Measurements from ENCODE around the gene PCK2. TPM values are rescaled to one million over a fixed set of nuclear protein-coding genes. Genes with fewer than 3 reads are reported as not detected.

Gene PCK2
- total and polyA plus RNA-seq, 2 of the 13 experiments (the other 11 are each of a cell fraction or from before 2014, with no cell fraction given): 129 to 272 TPM

GRCh38 chr14:24145690-24146452 lies 51.8 kb downstream of the PCK2 start (continued):
- no peak for TF ChIP-seq ZNF761 (CRISPR knock-in tag; conservative IDR thresholded peaks at IDR 0.05)
- TF ChIP-seq ZNF589 (CRISPR knock-in tag; conservative IDR thresholded peaks at IDR 0.05): no peak
- 0 out of 2 replicates have a peak, but pooled peaks have one; percentile 1 for TF ChIP-seq ZNF704 (CRISPR knock-in tag; IDR thresholded peaks at IDR 0.05; ENCODE audit: borderline replicate concordance)
- TF ChIP-seq MZF1 (CRISPR knock-in tag; IDR thresholded peaks at IDR 0.05; ENCODE audit: borderline replicate concordance): 0 out of 2 replicates have a peak, but pooled peaks have one; percentile 41
- TF ChIP-seq BRCA1 (CRISPR knock-in tag; IDR thresholded peaks at IDR 0.05): peak; percentile 19; the same call in 1 of the 2 replicates
- no peak for TF ChIP-seq DNMT3B (CRISPR knock-in tag; conservative IDR thresholded peaks at IDR 0.05)
- 0 out of 2 replicates have a peak, but pooled peaks have one; percentile 6 for TF ChIP-seq BRD4 (CRISPR knock-in tag; IDR thresholded peaks at IDR 0.05)
- TF ChIP-seq NCOA5 (CRISPR knock-in tag; IDR thresholded peaks at IDR 0.05): no peak
- peak; percentile 10 for TF ChIP-seq POGK (CRISPR knock-in tag; conservative IDR thresholded peaks at IDR 0.05)
- 0 out of 2 replicates have a peak, but pooled peaks have one; percentile 5 for TF ChIP-seq ETV5 (CRISPR knock-in tag; IDR thresholded peaks at IDR 0.05; ENCODE audit: borderline replicate concordance)
- TF ChIP-seq PAWR (CRISPR knock-in tag; IDR thresholded peaks at IDR 0.05; ENCODE audit: borderline replicate concordance): peak; percentile 75; the same call in 1 of the 2 replicates
- TF ChIP-seq NR2F1 (CRISPR knock-in tag; IDR thresholded peaks at IDR 0.05): peak in 1 of 2 experiments; percentile 46; a peak in 1 of 4 replicates
- peak; percentile 5; the same call in 1 of the 2 replicates for TF ChIP-seq ZNF136 (CRISPR knock-in tag; IDR thresholded peaks at IDR 0.05; ENCODE audit: low read depth)
- 0 out of 2 replicates have a peak, but pooled peaks have one; percentile 69 for TF ChIP-seq STAT6 (CRISPR knock-in tag; IDR thresholded peaks at IDR 0.05; ENCODE audit: borderline replicate concordance)
- TF ChIP-seq U2AF2 (IDR thresholded peaks at IDR 0.05; ENCODE audit: low read depth, low read length): no peak
- TF ChIP-seq ZNF552 (CRISPR knock-in tag; IDR thresholded peaks at IDR 0.05; ENCODE audit: borderline replicate concordance): 0 out of 2 replicates have a peak, but pooled peaks have one; percentile 80
- TF ChIP-seq ARID3A (IDR thresholded peaks at IDR 0.05; ENCODE audit: low read depth, low read length): no peak
- TF ChIP-seq YY1 (IDR thresholded peaks at IDR 0.05; ENCODE audit: insufficient read depth, insufficient replicate concordance, low read depth, low read length): no peak
- TF ChIP-seq CBX2 (IDR thresholded peaks at IDR 0.05; ENCODE audit: low read depth, low read length): no peak
- 0 out of 2 replicates have a peak, but pooled peaks have one; percentile 53 for TF ChIP-seq CBX2 (CRISPR knock-in tag; IDR thresholded peaks at IDR 0.05; ENCODE audit: low read depth)
- no peak for TF ChIP-seq SETDB1 (CRISPR knock-in tag; IDR thresholded peaks at IDR 0.05; ENCODE audit: borderline replicate concordance)
